Naive thymus-derived CD4-positive, alpha-beta T cell (primary cell): Measurements from ENCODE around the gene TAF1C. TPM values are rescaled to one million over a fixed set of nuclear protein-coding genes. Genes with fewer than 3 reads are reported as not detected.
A peak's percentile ranks its signal among the peaks of the same experiment; 100 is the strongest.

ENCODE experiments used
- ATAC-seq: fragments of 150-1000 bp; cut with Tn5 transposase; 2 replicates; pipeline ENCODE4 v1.10.0; 2021; ENCODE audit warnings: mild to moderate bottlenecking, moderate library complexity
- CTCF ChIA-PET: fragments of 350-600 bp; sonication (Branson Sonifier 250); formaldehyde crosslinking; loops from one replicate; lab custom pipeline; 2021; ENCODE audit warnings: antibody characterized with exemption; lab: Charles Lee
- POLR2A ChIA-PET: fragments of 350-600 bp; sonication (Branson Sonifier 250); formaldehyde crosslinking; loops from one replicate; lab custom pipeline; 2021; ENCODE audit warnings: antibody characterized with exemption, inconsistent platforms; lab: Charles Lee
- DNase-seq, 9 donors: peaks; one replicate each; pipeline versions ENCODE4 v3.0.0 to v3.0.0-alpha.2; 2020 to 2022; ENCODE audit warnings: mixed read lengths in 1 of 9
- H3K27ac ChIP-seq: one replicate; pipeline ENCODE4 v1.7.0; 2013; ENCODE audit warnings: mild to moderate bottlenecking, low read depth, low read length, moderate library complexity
- H3K27me3 ChIP-seq, 2 donors: one replicate each; pipeline ENCODE4 v1.7.0; 2013; ENCODE audit warnings: low read length in 2 of 2, mild to moderate bottlenecking in 2 of 2, moderate library complexity in 2 of 2; ENCODE audit not compliant: control insufficient read depth in 2 of 2, insufficient read depth in 2 of 2
- H3K36me3 ChIP-seq, 3 experiments: 1 replicate in 2 of 3; 2 replicates in 1 of 3; pipeline ENCODE4 v1.7.0; 2013; ENCODE audit warnings: low read length in 3 of 3, mild to moderate bottlenecking in 3 of 3, moderate library complexity in 1 of 3; ENCODE audit not compliant: insufficient read depth in 3 of 3, control insufficient read depth in 2 of 3
- H3K4me1 ChIP-seq, 2 donors: one replicate each; pipeline ENCODE4 v1.7.0; 2013; ENCODE audit warnings: low read length in 2 of 2, mild to moderate bottlenecking in 2 of 2, moderate library complexity in 1 of 2; ENCODE audit not compliant: control insufficient read depth in 2 of 2, insufficient read depth in 2 of 2
- H3K4me3 ChIP-seq: 2 replicates; pipeline ENCODE4 v1.7.0; 2013; ENCODE audit warnings: mild to moderate bottlenecking, low read length
- H3K9me3 ChIP-seq, 3 experiments: 1 replicate in 2 of 3; 2 replicates in 1 of 3; pipeline ENCODE4 v1.7.0; 2013; ENCODE audit warnings: low read length in 3 of 3; ENCODE audit not compliant: control insufficient read depth in 2 of 3
- H3K27ac Mint-ChIP-seq, 9 donors: one replicate each; pipeline ENCODE4 v1.8.0; 2020 to 2022; ENCODE audit warnings: mixed read lengths in 9 of 9, mild to moderate bottlenecking in 8 of 9, moderate library complexity in 5 of 9, inconsistent platforms in 2 of 9
- H3K27me3 Mint-ChIP-seq, 5 donors: one replicate each; pipeline ENCODE4 v1.8.0; 2021 to 2022; ENCODE audit warnings: mixed read lengths in 5 of 5, mild to moderate bottlenecking in 1 of 5
- H3K36me3 Mint-ChIP-seq, 5 donors: one replicate each; pipeline ENCODE4 v1.8.0; 2020 to 2022; ENCODE audit warnings: mixed read lengths in 5 of 5, mild to moderate bottlenecking in 3 of 5, inconsistent platforms in 1 of 5
- H3K4me1 Mint-ChIP-seq, 7 donors: one replicate each; pipeline ENCODE4 v1.8.0; 2020 to 2022; ENCODE audit warnings: mixed read lengths in 7 of 7, mild to moderate bottlenecking in 3 of 7, inconsistent platforms in 1 of 7
- H3K4me3 Mint-ChIP-seq, 10 donors: one replicate each; pipeline ENCODE4 v1.8.0; 2020 to 2022; ENCODE audit warnings: mild to moderate bottlenecking in 10 of 10, mixed read lengths in 10 of 10, moderate library complexity in 6 of 10, inconsistent platforms in 2 of 10
- H3K9me3 Mint-ChIP-seq, 11 donors: one replicate each; pipeline ENCODE4 v1.8.0; 2020 to 2022; ENCODE audit warnings: mixed read lengths in 11 of 11, mild to moderate bottlenecking in 4 of 11, inconsistent platforms in 1 of 11, moderate library complexity in 1 of 11
- intact Hi-C, 2 donors: fragments of 100-400 bp; cut with micrococcal nuclease; formaldehyde crosslinking; loops; one replicate each; pipeline ENCODE4 v1.15.1; 2023
- polyA plus RNA-seq, 2 donors: library from polyadenylated mRNA; unstranded; fragments of 300-500 nt; fragmentation: Illumina TruSeq; gene quantifications; one replicate each; pipeline ENCODE4 v1.2.3, GENCODE V29; 2021
- total RNA-seq, 6 experiments: library from RNA in 5 of 6; stranded (reverse) in 5 of 6; gene quantifications; 1 replicate in 5 of 6; 2 replicates in 1 of 6; pipeline ENCODE4 v1.2.3 and lab custom pipeline; 2021 to 2026

The TAF1C gene
- total and polyA plus RNA-seq, 7 experiments from 2014 or later, result 8.0 to 127 (median 84.8) TPM

DNA sequence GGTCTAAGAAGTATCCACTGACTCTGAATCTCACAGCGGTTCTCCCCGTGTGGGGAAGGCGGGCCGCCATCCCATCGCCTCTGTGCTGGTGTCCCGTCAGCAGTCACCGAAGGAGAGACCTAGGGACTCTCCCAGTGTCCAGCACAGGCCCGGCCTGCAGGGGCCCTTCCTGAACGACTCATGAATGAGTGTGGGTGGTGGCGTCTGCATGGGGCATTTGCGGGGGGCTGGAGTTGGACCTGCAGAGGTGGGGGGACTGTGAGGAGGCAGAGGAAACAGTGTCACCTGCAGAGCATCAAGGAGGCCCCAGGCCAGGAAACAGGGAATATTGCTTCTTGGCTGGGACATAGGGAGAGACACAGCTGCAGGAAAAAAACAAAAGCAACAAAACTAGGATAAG lies 42.6 kb upstream of the TAF1C start:
- Mint-ChIP-seq H3K4me1 (no peaks in the 10 kb centered on the region), H3K9me3 (peaks cover 0 to 3% (median 0%) of the 10 kb centered on the region in 11 donors), H3K27ac (no peak overlapping the region), H3K4me3 (no peak overlapping the region), H3K36me3 (no peaks in the 10 kb centered on the region), H3K27me3 (peaks cover 4 to 39% (median 21%) of the 10 kb centered on the region in 5 donors)
- CTCF ChIA-PET, result no interaction called here
- intact Hi-C loops, result no loop called here
- POLR2A ChIA-PET, result no interaction called here
- Histone ChIP-seq H3K36me3 (no peaks in the 10 kb centered on the region), H3K4me1 (no peaks in the 10 kb centered on the region), H3K4me3 (no peak overlapping the region), H3K27ac (no peak overlapping the region), H3K9me3 (no peaks in the 10 kb centered on the region), H3K27me3 (no peaks in the 10 kb centered on the region)
- no peak for ATAC-seq
- no peak for DNase-seq

GRCh38 chr16:84228256-84228838 lies 41.5 kb upstream of the TAF1C start:
- CTCF ChIA-PET, result no interaction called here

DNA sequence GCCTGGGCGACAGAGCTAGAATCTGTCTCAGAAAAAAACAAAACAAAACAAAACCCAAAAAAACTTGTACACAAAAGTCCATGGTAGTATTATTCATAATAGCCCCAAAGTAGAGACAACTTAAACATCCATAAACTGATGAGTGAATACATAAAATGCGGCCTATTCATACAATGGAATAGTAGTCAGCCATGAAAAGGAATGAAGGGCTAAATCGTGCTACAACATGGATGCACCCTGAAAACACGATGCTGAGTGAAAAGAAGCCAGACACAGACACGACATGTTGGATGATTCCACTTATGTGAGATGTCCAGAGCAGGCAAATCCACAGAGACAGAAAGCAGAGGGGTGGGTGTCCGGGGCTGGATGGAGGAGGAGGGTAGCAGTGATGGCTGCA lies 40.7 kb upstream of the TAF1C start:
- no peaks in the 10 kb centered on the region for H3K4me1 Mint-ChIP-seq
- intact Hi-C loops, result no loop called here
- POLR2A ChIA-PET, result no interaction called here
- no peaks in the 10 kb centered on the region for H3K27me3 ChIP-seq
- no peak overlapping the region for H3K4me3 Mint-ChIP-seq
- H3K9me3 ChIP-seq, result no peaks in the 10 kb centered on the region
- ATAC-seq, result no peak
- H3K27ac ChIP-seq, result no peak overlapping the region
- H3K9me3 Mint-ChIP-seq, result peaks cover 0 to 3% (median 0%) of the 10 kb centered on the region in 11 donors
- H3K4me3 ChIP-seq, result no peak overlapping the region
- H3K36me3 Mint-ChIP-seq, result no peaks in the 10 kb centered on the region
- no peaks in the 10 kb centered on the region for H3K36me3 ChIP-seq
- H3K4me1 ChIP-seq, result no peaks in the 10 kb centered on the region
- H3K27me3 Mint-ChIP-seq, result peaks cover 4 to 30% (median 16%) of the 10 kb centered on the region in 5 donors
- no peak overlapping the region for H3K27ac Mint-ChIP-seq
- CTCF ChIA-PET, result no interaction called here
- DNase-seq, result no peak

More at GRCh38 chr16:84228256-84228838, 41.5 kb upstream of the TAF1C start:
- no peaks in the 10 kb centered on the region for H3K36me3 Mint-ChIP-seq
- ATAC-seq (peak; percentile 29), DNase-seq (no peak)
- no peaks in the 10 kb centered on the region for H3K4me1 Mint-ChIP-seq
- H3K4me3 Mint-ChIP-seq, result no peak overlapping the region
- H3K27ac ChIP-seq, result no peak overlapping the region
- H3K27ac Mint-ChIP-seq, result no peak overlapping the region
- no peaks in the 10 kb centered on the region for H3K36me3 ChIP-seq
- intact Hi-C loops, result no loop called here
- H3K4me3 ChIP-seq, result no peak overlapping the region
- H3K9me3 Mint-ChIP-seq, result peaks cover 0 to 3% (median 0%) of the 10 kb centered on the region in 11 donors
- POLR2A ChIA-PET, result no interaction called here
- peaks cover 4 to 30% (median 16%) of the 10 kb centered on the region in 5 donors for H3K27me3 Mint-ChIP-seq
- no peaks in the 10 kb centered on the region for H3K4me1 ChIP-seq
- H3K9me3 ChIP-seq, result no peaks in the 10 kb centered on the region
- no peaks in the 10 kb centered on the region for H3K27me3 ChIP-seq

DNA sequence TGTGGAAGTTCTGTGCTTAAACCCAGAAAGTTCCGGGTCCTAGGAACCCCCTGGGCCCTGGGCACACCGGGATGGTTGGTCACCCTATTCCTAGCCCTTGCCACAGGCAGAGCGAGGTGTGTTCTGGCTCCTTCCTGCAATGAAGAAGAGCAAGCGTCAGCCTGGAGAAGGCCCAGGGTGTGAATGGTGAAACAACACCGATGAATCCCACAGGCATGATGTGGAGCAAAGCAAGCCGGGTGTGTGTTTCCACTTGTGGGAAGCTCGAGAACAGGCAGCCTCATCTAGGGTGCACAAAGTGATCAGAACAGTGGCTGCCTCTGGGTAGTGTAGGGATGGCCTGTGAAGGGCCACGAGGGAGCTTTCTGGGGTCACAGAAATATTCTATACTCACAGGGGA lies 39.2 kb upstream of the TAF1C start:
- no peak overlapping the region for H3K4me3 ChIP-seq
- no peaks in the 10 kb centered on the region for H3K4me1 Mint-ChIP-seq
- H3K9me3 Mint-ChIP-seq, result peaks cover 0 to 3% (median 0%) of the 10 kb centered on the region in 11 donors
- no peaks in the 10 kb centered on the region for H3K36me3 ChIP-seq
- H3K27ac ChIP-seq, result no peak overlapping the region
- ChIA-PET CTCF (no interaction called here), POLR2A (no interaction called here)
- no peaks in the 10 kb centered on the region for H3K27me3 ChIP-seq
- H3K27ac Mint-ChIP-seq, result no peak overlapping the region
- no peaks in the 10 kb centered on the region for H3K9me3 ChIP-seq
- no peaks in the 10 kb centered on the region for H3K36me3 Mint-ChIP-seq
- intact Hi-C loops, result no loop called here
- no peak for DNase-seq
- H3K4me3 Mint-ChIP-seq, result no peak overlapping the region
- peaks cover 4 to 28% (median 16%) of the 10 kb centered on the region in 5 donors for H3K27me3 Mint-ChIP-seq
- no peaks in the 10 kb centered on the region for H3K4me1 ChIP-seq
- no peak for ATAC-seq

- Mint-ChIP-seq H3K4me3 (no peak overlapping the region), H3K9me3 (no peaks in the 10 kb centered on the region), H3K27me3 (peaks cover 4 to 27% (median 16%) of the 10 kb centered on the region in 5 donors), H3K27ac (no peak overlapping the region), H3K36me3 (no peaks in the 10 kb centered on the region), H3K4me1 (no peaks in the 10 kb centered on the region)
- no peak for ATAC-seq
- intact Hi-C loops, result no loop called here
- no peaks in the 10 kb centered on the region for H3K9me3 ChIP-seq
- CTCF ChIA-PET, result no interaction called here
- H3K36me3 ChIP-seq, result no peaks in the 10 kb centered on the region
- no peak overlapping the region for H3K4me3 ChIP-seq
- no peaks in the 10 kb centered on the region for H3K27me3 ChIP-seq
- DNase-seq, result no peak
- no peak overlapping the region for H3K27ac ChIP-seq
- no peaks in the 10 kb centered on the region for H3K4me1 ChIP-seq
- POLR2A ChIA-PET, result no interaction called here
Observed at GRCh38 chr16:84225571-84225970, 38.7 kb upstream of the TAF1C start.

- Histone ChIP-seq H3K27me3 (no peaks in the 10 kb centered on the region), H3K9me3 (no peaks in the 10 kb centered on the region), H3K4me3 (no peak overlapping the region), H3K36me3 (no peaks in the 10 kb centered on the region), H3K4me1 (no peaks in the 10 kb centered on the region), H3K27ac (no peak overlapping the region)
- H3K27me3 Mint-ChIP-seq, result peaks cover 4 to 27% (median 16%) of the 10 kb centered on the region in 5 donors
- H3K36me3 Mint-ChIP-seq, result no peaks in the 10 kb centered on the region
- H3K27ac Mint-ChIP-seq, result no peak overlapping the region
- intact Hi-C loops, result no loop called here
- ATAC-seq, result no peak
- POLR2A ChIA-PET, result no interaction called here
- CTCF ChIA-PET, result no interaction called here
- H3K9me3 Mint-ChIP-seq, result no peaks in the 10 kb centered on the region
- DNase-seq, result no peak
- no peaks in the 10 kb centered on the region for H3K4me1 Mint-ChIP-seq
- H3K4me3 Mint-ChIP-seq, result no peak overlapping the region
Observed at GRCh38 chr16:84225126-84225525, 38.3 kb upstream of the TAF1C start.

DNA sequence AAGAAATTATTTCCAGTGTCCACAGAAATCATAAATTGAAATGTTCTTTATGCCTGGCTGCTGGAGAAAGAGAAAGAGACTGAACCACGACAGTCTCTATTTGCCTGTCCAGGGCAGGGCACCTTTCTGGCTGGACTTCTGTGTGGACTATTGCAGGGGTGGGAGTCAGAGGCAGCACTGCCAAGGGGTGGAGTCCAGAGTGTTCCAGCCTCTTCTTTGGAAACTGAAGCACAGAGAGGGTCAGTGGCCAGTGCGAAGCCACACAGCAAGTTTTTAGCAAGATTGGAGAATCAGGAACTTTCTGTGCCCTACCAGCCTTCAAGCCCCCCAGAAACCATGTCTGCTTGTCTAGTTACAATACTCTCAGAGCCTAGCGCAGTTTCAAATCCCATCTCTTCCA lies 37.7 kb upstream of the TAF1C start:
- CTCF ChIA-PET, result no interaction called here
- H3K27me3 Mint-ChIP-seq, result peaks cover 4 to 27% (median 16%) of the 10 kb centered on the region in 5 donors
- intact Hi-C loops, result no loop called here
- no peak for ATAC-seq
- Histone ChIP-seq H3K9me3 (no peaks in the 10 kb centered on the region), H3K27ac (no peak overlapping the region), H3K4me3 (no peak overlapping the region), H3K36me3 (no peaks in the 10 kb centered on the region), H3K27me3 (no peaks in the 10 kb centered on the region), H3K4me1 (no peaks in the 10 kb centered on the region)
- no peaks in the 10 kb centered on the region for H3K9me3 Mint-ChIP-seq
- H3K4me3 Mint-ChIP-seq, result no peak overlapping the region
- no peak overlapping the region for H3K27ac Mint-ChIP-seq
- POLR2A ChIA-PET, result no interaction called here
- no peaks in the 10 kb centered on the region for H3K36me3 Mint-ChIP-seq
- DNase-seq, result no peak
- no peaks in the 10 kb centered on the region for H3K4me1 Mint-ChIP-seq
